K562 (cell line): Measurements from ENCODE around the gene PLPP1. TPM values are rescaled to one million over a fixed set of nuclear protein-coding genes. Genes with fewer than 3 reads are reported as not detected.

Experiments
- ATAC-seq: fragments of 200-7000 bp; cut with Tn5 transposase; 3 replicates; pipeline ENCODE4 v1.9.1; 2020; ENCODE audit warnings: moderate library complexity
- BruUV-seq: library from RNA; stranded (reverse); fragments of 400-500 nt; replicated peaks from 2 replicates; lab custom pipeline; 2021; lab: Mats Ljungman, UMichigan
- CTCF ChIA-PET: fragments of 300-600 bp; formaldehyde crosslinking; extraction: SDS; loops from one replicate; lab custom pipeline; 2021; ENCODE audit warnings: low intra/inter-chr PET ratio; lab: Yijun Ruan, JAX
- POLR2A ChIA-PET: fragments of 300-600, 350-650 bp; sonication (Branson Sonifier 250); formaldehyde crosslinking; extraction: SDS; loops from one replicate; lab custom pipeline; 2021; ENCODE audit warnings: antibody characterized with exemption, inconsistent platforms; lab: Yijun Ruan, JAX
- DNase-seq, 4 experiments: peaks; one replicate each; pipeline versions ENCODE4 v3.0.0 to v3.0.0-alpha.2; 2011 to 2018; ENCODE audit warnings: low spot score in 3 of 4, mixed read lengths in 3 of 4; ENCODE audit errors: extremely low read depth in 1 of 4
- FAIRE-seq: peaks from 2 replicates; lab custom pipeline; 2011; peaks lifted over from hg19 to GRCh38; lab: Jason Lieb, UNC
- H2AFZ ChIP-seq: 2 replicates; pipeline ENCODE4 v1.6.0; 2011; ENCODE audit warnings: low read depth, low read length, control low read depth, inconsistent platforms
- H3K27ac ChIP-seq: fragments of 200-600 bp; 3 replicates; pipeline ENCODE4 v1.8.0; 2011; ENCODE audit warnings: low read depth, mild to moderate bottlenecking, control low read depth, inconsistent platforms, low read length, moderate library complexity, mixed read lengths; ENCODE audit errors: extremely low read depth
- H3K27me3 ChIP-seq, 2 experiments: fragments of 300-600 bp in 1 of 2; 2 replicates in 1 of 2; 3 replicates in 1 of 2; pipeline versions ENCODE4 v1.6.0 to v1.8.0; 2011; ENCODE audit warnings: inconsistent platforms in 2 of 2, low read length in 2 of 2, mild to moderate bottlenecking in 1 of 2, mixed read lengths in 1 of 2, moderate library complexity in 1 of 2; ENCODE audit not compliant: control insufficient read depth in 2 of 2, insufficient read depth in 2 of 2
- H3K36me3 ChIP-seq: fragments of 300-600 bp; 3 replicates; pipeline ENCODE4 v1.8.0; 2011; ENCODE audit warnings: mild to moderate bottlenecking, low read length, inconsistent platforms; ENCODE audit not compliant: control insufficient read depth, insufficient read depth
- H3K4me1 ChIP-seq, 2 experiments: fragments of 200-600 bp in 1 of 2; replicated peaks in 1 of 2; 2 replicates in 1 of 2; 3 replicates in 1 of 2; pipeline versions ENCODE4 v1.5.1 to v1.8.0; 2011; ENCODE audit warnings: inconsistent platforms in 2 of 2, low read length in 2 of 2, mild to moderate bottlenecking in 1 of 2, mixed read lengths in 1 of 2, moderate library complexity in 1 of 2; ENCODE audit not compliant: control insufficient read depth in 2 of 2, insufficient read depth in 2 of 2
- H3K4me2 ChIP-seq: 2 replicates; pipeline ENCODE4 v1.6.1; 2011; ENCODE audit warnings: low read length, control low read depth, inconsistent platforms, mixed read lengths; ENCODE audit not compliant: insufficient read depth
- H3K4me3 ChIP-seq: fragments of 200-600 bp; sonication (generic), shearing (Covaris generic); 2 replicates; pipeline ENCODE4 v1.5.1; 2016; ENCODE audit warnings: control low read depth, inconsistent platforms
- H3K79me2 ChIP-seq: fragments of 200-600 bp; 3 replicates; pipeline ENCODE4 v1.8.0; 2011; ENCODE audit warnings: low read length, inconsistent platforms; ENCODE audit not compliant: control insufficient read depth, insufficient read depth
- H3K9ac ChIP-seq, 2 experiments: 2 replicates each; pipeline versions ENCODE4 v1.6.0 to v1.6.1; 2011; ENCODE audit warnings: low read depth in 2 of 2, low read length in 2 of 2, control low read depth in 1 of 2, inconsistent platforms in 1 of 2, mild to moderate bottlenecking in 1 of 2, mixed read lengths in 1 of 2; ENCODE audit not compliant: insufficient read depth in 1 of 2
- H3K9me1 ChIP-seq: one replicate; pipeline ENCODE4 v1.6.0; 2011; ENCODE audit warnings: inconsistent platforms, mild to moderate bottlenecking, low read length, moderate library complexity; ENCODE audit not compliant: control insufficient read depth, insufficient read depth
- H3K9me3 ChIP-seq: replicated peaks from 2 replicates; pipeline ENCODE4 v1.5.1; 2011; ENCODE audit warnings: low read depth, low read length, inconsistent platforms; ENCODE audit not compliant: control insufficient read depth, insufficient read depth
- H4K20me1 ChIP-seq: replicated peaks from 2 replicates; pipeline ENCODE4 v1.6.1; 2011; ENCODE audit warnings: low read length, inconsistent platforms, mixed read lengths; ENCODE audit not compliant: control insufficient read depth, insufficient read depth
- FOXO4 ChIP-seq: fragments of 450-650 bp; formaldehyde crosslinking; IDR thresholded peaks from 2 replicates; pipeline ENCODE4 v1.4.0; 2020; ENCODE audit warnings: mild to moderate bottlenecking, moderate library complexity
- RB1 ChIP-seq: fragments of 450-650 bp; IDR thresholded peaks from 2 replicates; pipeline ENCODE4 v1.6.1; 2017; ENCODE audit warnings: low read depth, mild to moderate bottlenecking
- ZFPM2 ChIP-seq: fragments of 250-450 bp; sonication (Bioruptor Pico); IDR thresholded peaks from 2 replicates; pipeline ENCODE4 v1.5.1; 2022; ENCODE audit warnings: mild to moderate bottlenecking
- WGBS: fragments of 100-300 bp; shearing (Covaris generic); methylation state at CpG from one replicate; pipeline ENCODE4 v1.1.6; 2016; ENCODE audit warnings: low coverage, mixed read lengths; ENCODE audit not compliant: insufficient coverage; ENCODE audit errors: missing lambda C conversion rate; 5-methylcytosine and 5-hydroxymethylcytosine counted together
- in situ Hi-C: fragments of 300-500 bp; cut with MboI; formaldehyde crosslinking; loops from 4 replicates; pipeline ENCODE4 v1.15.0; 2018; ENCODE audit warnings: inconsistent platforms, mixed read lengths
- intact Hi-C: fragments of 100-400 bp; cut with micrococcal nuclease; formaldehyde crosslinking; loops from 2 replicates; pipeline ENCODE4 v1.14.2; 2022
- polyA plus RNA-seq, 8 experiments: library from polyadenylated mRNA; depleted of rRNA in 4 of 8; stranded (reverse) in 5 of 8; unstranded in 3 of 8; fragments of >200 nt; fragmentation: Nextera tagmentation in 2 of 8; fragmentation: Illumina TruSeq in 1 of 8; extraction: Ambion mirVana in 2 of 8; extraction: Trizol in 1 of 8; gene quantifications; 2 replicates each; pipeline versions ENCODE4 v1.2.1 to v1.2.3, GENCODE V29; 2011 to 2014; ENCODE audit warnings: inconsistent platforms in 1 of 8, missing spikeins in 1 of 8
- total RNA-seq, 7 experiments: library from RNA; depleted of rRNA in 6 of 7; stranded (reverse); fragments of >200 nt in 6 of 7; fragmentation: Illumina TruSeq in 2 of 7; extraction: Trizol in 2 of 7; gene quantifications; 2 replicates each; pipeline versions ENCODE4 v1.2.1 to v1.2.3, GENCODE V29; 2011 to 2021; ENCODE audit warnings: low replicate concordance in 1 of 7
- TF ChIP-seq, protein P1 (sequence below): sonication (generic); formaldehyde crosslinking; IDR thresholded peaks from 2 replicates; pipeline ENCODE4 v1.5.0; 2020; ENCODE audit warnings: missing genetic modification reagents

The PLPP1 gene
- total and polyA plus RNA-seq, 9 of the 15 experiments (the other 6 are each of a cell fraction or from before 2014, with no cell fraction given): 0.04 to 0.24 (median 0.04) TPM; not detected in 6

DNA sequence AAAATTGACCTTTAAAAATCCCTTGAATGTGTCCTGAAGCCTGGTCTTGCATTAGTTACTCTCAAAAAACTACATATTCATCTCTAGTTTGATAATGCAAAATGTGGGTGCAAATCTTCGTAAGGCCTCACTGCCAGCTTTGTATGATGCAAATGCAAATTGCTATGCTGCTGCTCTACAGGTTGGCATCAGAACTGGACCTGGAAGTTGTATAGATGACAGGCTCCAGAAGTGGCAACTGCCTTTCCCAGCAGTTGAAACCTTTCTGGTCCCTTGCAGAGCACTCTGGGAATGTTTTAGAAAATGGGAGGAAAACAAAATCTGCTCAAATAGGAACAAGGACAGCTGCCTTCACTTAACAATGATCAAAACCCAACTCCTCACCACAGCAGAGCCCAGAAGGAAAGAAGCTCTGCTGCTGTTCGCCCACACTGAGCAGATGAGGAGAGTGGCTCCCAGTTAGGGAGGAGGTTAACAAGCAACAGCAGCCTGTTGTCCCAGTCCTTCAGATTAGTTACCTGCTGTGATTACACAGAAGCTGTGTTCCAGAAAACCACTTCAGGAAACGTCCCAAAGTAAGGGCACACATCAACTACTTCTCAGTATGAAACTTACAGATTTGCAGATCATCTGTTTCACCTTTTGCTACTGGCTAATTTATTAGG lies 93.5 kb downstream of the PLPP1 start:
- Histone ChIP-seq H3K4me3 (no peak overlapping the region), H3K9me3 (no peaks in the 10 kb centered on the region), H3K79me2 (no peaks in the 10 kb centered on the region), H2AFZ (no peak overlapping the region; the same call in 1 of the 2 replicates), H3K27ac (no peak overlapping the region), H3K9ac (no peak overlapping the region), H3K9me1 (no peaks in the 10 kb centered on the region), H3K36me3 (no peaks in the 10 kb centered on the region), H3K27me3 (peaks cover 0 to 5% of the 10 kb centered on the region in 2 experiments; a peak in 1 of 5 replicates), H3K4me1 (peaks cover 0 to 5% of the 10 kb centered on the region in 2 experiments; a peak in 2 of 5 replicates), H3K4me2 (no peak overlapping the region), H4K20me1 (no peaks in the 10 kb centered on the region)
- peak; percentile 40; the same call in 1 of the 3 replicates for ATAC-seq
- no peak for FAIRE-seq
- in situ Hi-C loops: no loop called here
- TF ChIP-seq, protein P1, sequence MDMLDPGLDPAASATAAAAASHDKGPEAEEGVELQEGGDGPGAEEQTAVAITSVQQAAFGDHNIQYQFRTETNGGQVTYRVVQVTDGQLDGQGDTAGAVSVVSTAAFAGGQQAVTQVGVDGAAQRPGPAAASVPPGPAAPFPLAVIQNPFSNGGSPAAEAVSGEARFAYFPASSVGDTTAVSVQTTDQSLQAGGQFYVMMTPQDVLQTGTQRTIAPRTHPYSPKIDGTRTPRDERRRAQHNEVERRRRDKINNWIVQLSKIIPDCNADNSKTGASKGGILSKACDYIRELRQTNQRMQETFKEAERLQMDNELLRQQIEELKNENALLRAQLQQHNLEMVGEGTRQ (CRISPR knock-in tag): no peak
- TF ChIP-seq ZFPM2 (CRISPR knock-in tag) (no peak), FOXO4 (CRISPR knock-in tag) (no peak), RB1 (no peak)
- ChIA-PET CTCF (no interaction called here), POLR2A (interaction anchor here (1.0 kb wide), 1 partner anchor 11 kb away, joined by 3 read pairs; no protein-coding TSS in a partner anchor)
- no peak for DNase-seq
- no TSS peak for BruUV-seq
- WGBS: 19% methylated on average over 3 of the region's 3 CpGs
- intact Hi-C loops: no loop called here
